PC-3 (cell line): ENCODE data around the gene ZNF778. TPM values are rescaled to one million over a fixed set of nuclear protein-coding genes. Genes with fewer than 3 reads are reported as not detected.

Experiments
- ATAC-seq: fragments of 200-7000 bp; cut with Tn5 transposase; 2 replicates; pipeline ENCODE4 v1.9.1; 2020; ENCODE audit warnings: mild to moderate bottlenecking, moderate library complexity
- BruUV-seq: library from RNA; stranded (reverse); fragments of 400-500 nt; replicated peaks from 2 replicates; lab custom pipeline; 2021; lab: Mats Ljungman, UMichigan
- CTCF ChIA-PET: fragments of 300-600 bp; sonication (Branson Sonifier 250); formaldehyde crosslinking; loops from one replicate; lab custom pipeline; 2022; ENCODE audit warnings: antibody characterized with exemption; lab: Charles Lee
- POLR2A ChIA-PET: fragments of 300-600 bp; sonication (Branson Sonifier 250); formaldehyde crosslinking; loops from one replicate; lab custom pipeline; 2022; ENCODE audit warnings: antibody characterized with exemption; ENCODE audit not compliant: unreplicated experiment; lab: Charles Lee
- DNase-seq: peaks from one replicate; pipeline ENCODE4 v3.0.0-alpha.2; 2015
- H2AFZ ChIP-seq: fragments of 300-600 bp; sonication (generic); 2 replicates; pipeline ENCODE4 v1.6.0; 2016; ENCODE audit warnings: antibody characterized with exemption, low read length
- H3F3A ChIP-seq: fragments of 300-600 bp; sonication (generic); one replicate; pipeline ENCODE4 v1.6.0; 2017; ENCODE audit warnings: antibody characterized with exemption, low read length, control low read depth, mild to moderate bottlenecking; ENCODE audit not compliant: unreplicated experiment
- H3K27ac ChIP-seq: fragments of 300-600 bp; sonication (generic); 2 replicates; pipeline ENCODE4 v1.5.1; 2016; ENCODE audit warnings: mild to moderate bottlenecking, low read length
- H3K27me3 ChIP-seq: fragments of 300-600 bp; sonication (generic); 2 replicates; pipeline ENCODE4 v1.6.1; 2016; ENCODE audit warnings: low read length, mixed read lengths
- H3K36me3 ChIP-seq: fragments of 300-600 bp; sonication (generic); 2 replicates; pipeline ENCODE4 v1.6.1; 2016; ENCODE audit warnings: low read depth, mixed run types, low read length, mixed read lengths
- H3K4me1 ChIP-seq: fragments of 300-600 bp; sonication (generic); 2 replicates; pipeline ENCODE4 v1.5.1; 2016; ENCODE audit warnings: low read length; ENCODE audit not compliant: insufficient read depth
- H3K4me2 ChIP-seq: fragments of 300-600 bp; sonication (generic); 2 replicates; pipeline ENCODE4 v1.6.0; 2016; ENCODE audit warnings: low read length
- H3K4me3 ChIP-seq: fragments of 300-600 bp; sonication (generic); 2 replicates; pipeline ENCODE4 v1.5.1; 2016; ENCODE audit warnings: mild to moderate bottlenecking, low read length, mixed read lengths
- H3K79me2 ChIP-seq: fragments of 300-600 bp; sonication (generic); 2 replicates; pipeline ENCODE4 v1.6.1; 2017; ENCODE audit warnings: low read length, mixed read lengths
- H3K9ac ChIP-seq: fragments of 300-600 bp; sonication (generic); 2 replicates; pipeline ENCODE4 v1.6.0; 2016; ENCODE audit warnings: mild to moderate bottlenecking, low read length
- H3K9me2 ChIP-seq: fragments of 300-600 bp; sonication (generic); replicated peaks from 2 replicates; pipeline ENCODE4 v1.6.1; 2016; ENCODE audit warnings: mixed run types, low read length, mixed read lengths
- H3K9me3 ChIP-seq: fragments of 300-600 bp; sonication (generic); 2 replicates; pipeline ENCODE4 v1.6.1; 2016; ENCODE audit warnings: low read length, mixed read lengths
- H4K20me1 ChIP-seq: fragments of 300-600 bp; sonication (generic); 2 replicates; pipeline ENCODE4 v1.6.1; 2016; ENCODE audit warnings: low read length, mixed read lengths
- CTCF ChIP-seq: fragments of 300-600 bp; sonication (generic); conservative IDR thresholded peaks from 2 replicates; pipeline ENCODE4 v1.5.1; 2017; ENCODE audit warnings: antibody characterized with exemption, low read depth, mild to moderate bottlenecking, low read length
- EZH2 ChIP-seq: fragments of 300-600 bp; sonication (generic); IDR thresholded peaks from one replicate; pipeline ENCODE4 v1.6.1; 2017; ENCODE audit warnings: antibody characterized with exemption, mild to moderate bottlenecking, low read length; ENCODE audit not compliant: unreplicated experiment
- EZH2phosphoT487 ChIP-seq: fragments of 300-600 bp; sonication (generic); IDR thresholded peaks from 2 replicates; pipeline ENCODE4 v1.6.1; 2018; ENCODE audit warnings: mild to moderate bottlenecking, antibody characterized with exemption, low read length, borderline replicate concordance
- intact Hi-C: fragments of 100-400 bp; cut with micrococcal nuclease; formaldehyde crosslinking; loops from 2 replicates; pipeline ENCODE4 v1.9.0; 2023
- total RNA-seq: library from RNA; depleted of rRNA; stranded (reverse); fragments of >200 nt; gene quantifications from 2 replicates; pipeline ENCODE4 v1.2.3, GENCODE V29; 2014

Gene ZNF778
- total RNA-seq, 1 experiment from 2014 or later: 15.3 TPM

- no peak overlapping the region for H3K4me3 ChIP-seq
- H3K36me3 ChIP-seq: no peaks in the 10 kb centered on the region; the same call in 1 of the 2 replicates
- no peak overlapping the region for H3K27ac ChIP-seq
- H3K9ac ChIP-seq: no peak overlapping the region
- intact Hi-C loops: no loop called here
- CTCF ChIA-PET: no interaction called here
- no peaks in the 10 kb centered on the region for H4K20me1 ChIP-seq
- H3K79me2 ChIP-seq: no peaks in the 10 kb centered on the region
- DNase-seq (no peak), ATAC-seq (no peak)
- no TSS peak for BruUV-seq
- H3K9me3 ChIP-seq: no peaks in the 10 kb centered on the region
- H3K27me3 ChIP-seq: no peaks in the 10 kb centered on the region
- no peak overlapping the region for H2AFZ ChIP-seq
- H3K4me2 ChIP-seq: no peak overlapping the region
- TF ChIP-seq EZH2: no peak
- TF ChIP-seq CTCF: no peak
- TF ChIP-seq EZH2phosphoT487: no peak
- no peaks in the 10 kb centered on the region for H3F3A ChIP-seq
- POLR2A ChIA-PET: no interaction called here
- H3K4me1 ChIP-seq: no peaks in the 10 kb centered on the region
- H3K9me2 ChIP-seq: no peaks in the 10 kb centered on the region
Measured at GRCh38 chr16:89278441-89279240, 61.1 kb downstream of the ZNF778 start.

GRCh38 chr16:89279666-89280481 lies 62.4 kb downstream of the ZNF778 start:
- no peak for ATAC-seq
- no peak for DNase-seq
- Histone ChIP-seq H2AFZ (no peak overlapping the region), H3K4me2 (no peak overlapping the region), H3K79me2 (no peaks in the 10 kb centered on the region), H3K4me1 (no peaks in the 10 kb centered on the region), H4K20me1 (no peaks in the 10 kb centered on the region), H3K9me3 (no peaks in the 10 kb centered on the region), H3K27ac (no peak overlapping the region), H3K9ac (no peak overlapping the region), H3F3A (no peaks in the 10 kb centered on the region), H3K36me3 (no peaks in the 10 kb centered on the region; the same call in 1 of the 2 replicates), H3K9me2 (no peaks in the 10 kb centered on the region), H3K27me3 (no peaks in the 10 kb centered on the region), H3K4me3 (no peak overlapping the region)
- ChIA-PET POLR2A (no interaction called here), CTCF (no interaction called here)
- BruUV-seq: no TSS peak
- TF ChIP-seq CTCF: no peak
- no peak for TF ChIP-seq EZH2
- intact Hi-C loops: no loop called here
